Glomerular visceral epithelial cell (primary cell): ENCODE data around the gene AKAP11.
"Not testable (repeated sequence)": the region's sequence is repeated elsewhere in the genome, so short reads cannot be mapped to it uniquely, and the experiment has no call there.

Experiments used
- DNase-seq: peaks from one replicate; pipeline ENCODE4 v3.0.0-alpha.2; 2016; ENCODE audit errors: extremely low spot score

Gene AKAP11, protein sequence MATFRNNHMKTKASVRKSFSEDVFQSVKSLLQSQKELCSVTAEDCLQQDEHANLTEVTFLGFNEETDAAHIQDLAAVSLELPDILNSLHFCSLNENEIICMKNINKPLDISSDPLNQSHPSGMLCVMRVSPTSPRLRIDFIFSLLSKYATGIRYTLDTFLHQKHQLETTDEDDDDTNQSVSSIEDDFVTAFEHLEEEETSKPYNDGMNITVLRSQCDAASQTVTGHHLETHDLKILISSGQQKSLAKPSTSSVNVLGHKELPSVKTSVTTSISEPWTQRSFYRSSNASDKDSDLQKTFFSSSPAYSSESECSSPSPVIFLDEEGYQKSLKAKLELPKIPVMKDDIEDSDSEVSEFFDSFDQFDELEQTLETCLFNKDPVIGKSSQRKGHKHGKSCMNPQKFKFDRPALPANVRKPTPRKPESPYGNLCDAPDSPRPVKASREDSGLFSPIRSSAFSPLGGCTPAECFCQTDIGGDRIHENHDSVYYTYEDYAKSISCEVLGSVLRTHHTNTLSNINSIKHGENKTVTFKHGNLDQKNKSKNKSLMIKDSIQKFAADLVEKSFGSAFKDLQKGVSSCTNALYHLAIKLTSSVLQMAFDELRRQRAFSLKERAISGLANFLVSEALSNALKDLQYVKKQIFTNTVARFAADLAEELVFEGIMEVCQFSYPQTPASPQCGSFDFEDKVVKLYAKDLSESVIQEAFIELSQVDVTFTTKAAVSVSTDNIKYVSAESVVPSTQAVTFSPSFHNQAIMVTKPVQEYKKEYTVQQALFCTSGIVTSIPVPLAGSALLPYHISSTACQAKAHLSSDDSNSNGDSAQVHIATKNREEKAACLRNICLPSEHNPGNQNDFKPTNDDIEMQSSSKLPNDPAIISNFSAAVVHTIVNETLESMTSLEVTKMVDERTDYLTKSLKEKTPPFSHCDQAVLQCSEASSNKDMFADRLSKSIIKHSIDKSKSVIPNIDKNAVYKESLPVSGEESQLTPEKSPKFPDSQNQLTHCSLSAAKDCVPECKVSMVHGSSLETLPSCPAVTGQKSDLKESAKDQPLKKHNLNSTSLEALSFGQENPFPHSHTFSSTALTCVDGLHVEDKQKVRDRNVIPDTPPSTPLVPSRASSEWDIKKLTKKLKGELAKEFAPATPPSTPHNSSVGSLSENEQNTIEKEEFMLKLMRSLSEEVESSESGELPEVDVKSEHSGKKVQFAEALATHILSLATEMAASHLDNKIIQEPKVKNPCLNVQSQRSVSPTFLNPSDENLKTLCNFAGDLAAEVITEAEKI (N-terminal part only)

DNA sequence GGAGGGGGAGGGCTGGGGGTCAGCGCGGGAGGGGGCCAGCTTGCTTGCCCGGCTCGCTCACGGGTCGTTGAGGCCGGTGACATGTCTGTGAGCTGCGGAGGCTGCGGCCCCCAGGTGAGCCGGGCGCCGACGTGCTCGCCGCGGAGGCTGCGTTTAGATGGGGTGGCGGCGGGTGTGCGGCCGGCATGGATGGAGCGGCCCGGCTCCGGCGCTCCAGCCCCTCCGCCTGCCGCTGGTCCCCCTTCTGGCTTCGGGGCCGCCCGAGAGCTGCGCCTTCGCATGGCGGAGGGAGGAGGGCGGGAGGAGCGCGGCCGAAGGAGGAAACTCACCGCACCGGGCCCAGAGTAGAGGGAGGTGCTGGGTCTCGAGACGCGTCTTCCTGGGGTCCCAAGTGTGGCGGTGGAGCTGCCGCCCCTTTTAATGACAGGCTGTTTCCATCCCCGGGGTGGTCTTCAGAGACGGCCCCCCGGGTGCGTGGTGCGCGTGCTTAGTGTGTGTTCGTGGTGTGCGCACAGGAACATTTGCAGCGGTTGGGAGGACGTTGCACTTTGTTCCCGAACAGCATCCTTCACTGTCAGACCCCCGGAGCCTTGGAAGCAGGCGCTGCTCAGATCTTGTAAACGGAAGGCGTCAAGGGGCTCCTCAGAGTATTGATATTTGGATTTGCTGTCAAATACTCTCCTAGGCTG, at the start of gene AKAP11:
AKAP11 (plus strand) TSS at position 38 of the 689 bp plus-strand sequence. CDS start 14,197 bp downstream, outside the sequence.
- peak; percentile 59 for DNase-seq

DNA sequence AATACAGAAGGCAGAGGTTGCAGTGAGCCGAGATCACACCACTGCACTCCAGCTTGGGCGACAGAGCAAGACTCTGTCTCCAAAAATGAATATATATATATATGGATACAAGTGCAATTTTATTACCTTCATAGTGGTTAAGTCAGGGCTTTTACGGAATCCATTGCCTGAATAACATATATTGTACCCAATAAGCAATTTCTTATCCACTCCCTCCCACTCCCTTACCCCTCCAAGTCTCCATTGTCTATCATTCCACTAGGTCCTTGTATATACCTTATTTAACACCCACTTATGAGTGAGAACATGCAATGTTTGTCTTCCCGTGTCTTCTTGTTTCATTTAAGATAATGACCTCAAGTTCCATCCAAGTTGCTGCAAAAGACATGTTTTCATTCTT, 48.3 kb upstream of the AKAP11 start:
- DNase-seq: no peak

DNA sequence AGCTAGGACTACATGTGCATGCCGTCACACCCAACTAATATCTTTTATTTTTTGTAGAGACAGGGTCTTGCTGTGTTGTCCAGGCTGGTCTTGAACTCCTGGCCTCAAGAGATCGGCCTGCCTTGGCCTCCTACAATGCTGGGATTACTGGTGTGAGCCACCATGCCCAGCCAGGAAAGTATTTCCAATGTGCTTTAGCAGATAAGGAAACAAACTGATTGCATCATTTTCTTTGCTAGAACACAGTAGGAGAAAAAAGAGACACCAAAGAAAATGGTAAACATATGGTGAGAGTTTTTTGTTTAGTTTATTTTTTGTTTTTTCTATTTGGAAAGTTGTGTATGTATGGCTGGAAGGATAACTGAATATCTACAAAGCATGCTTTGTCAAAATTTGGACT, 46.9 kb upstream of the AKAP11 start:
- no peak for DNase-seq

DNA sequence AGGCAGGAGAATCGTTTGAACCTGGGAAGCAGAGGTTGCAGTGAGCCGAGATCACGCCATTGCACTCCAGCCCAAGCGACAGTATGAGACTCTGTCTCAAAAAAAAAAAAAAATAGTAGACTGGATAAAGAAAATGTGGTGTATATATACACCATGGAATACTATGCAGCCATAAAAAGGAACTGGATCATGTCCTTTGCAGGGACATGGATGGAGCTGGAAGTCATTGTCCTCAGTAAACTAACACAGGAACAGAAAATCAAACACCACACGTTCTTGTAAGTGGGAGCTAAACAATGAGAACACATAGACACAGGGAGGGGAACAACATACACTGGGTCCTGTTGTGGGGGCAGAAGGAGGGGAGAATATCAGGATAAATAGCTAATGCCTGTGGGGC, 45.2 kb upstream of the AKAP11 start:
- DNase-seq: not testable (repeated sequence)

DNA sequence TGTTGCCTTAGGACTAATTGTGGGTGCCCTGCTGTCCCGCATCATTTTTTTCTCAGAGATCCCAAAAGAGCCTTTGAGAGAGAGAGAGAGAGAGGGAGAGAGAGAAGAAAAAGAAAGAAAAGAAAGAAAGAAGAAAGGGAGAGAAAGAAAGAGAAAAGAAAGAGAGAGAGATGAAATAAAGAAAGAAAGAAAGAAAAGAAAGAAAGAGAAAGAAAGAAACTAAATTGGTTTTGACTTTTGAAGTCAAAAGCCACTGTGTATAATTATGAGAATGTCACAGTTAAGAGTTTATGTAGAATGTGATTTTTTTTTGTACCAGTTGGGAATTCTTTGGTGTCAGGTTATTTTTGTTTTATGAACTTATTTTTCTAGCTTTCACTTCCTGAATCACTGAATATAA, 43.4 kb upstream of the AKAP11 start:
- DNase-seq: no peak

DNA sequence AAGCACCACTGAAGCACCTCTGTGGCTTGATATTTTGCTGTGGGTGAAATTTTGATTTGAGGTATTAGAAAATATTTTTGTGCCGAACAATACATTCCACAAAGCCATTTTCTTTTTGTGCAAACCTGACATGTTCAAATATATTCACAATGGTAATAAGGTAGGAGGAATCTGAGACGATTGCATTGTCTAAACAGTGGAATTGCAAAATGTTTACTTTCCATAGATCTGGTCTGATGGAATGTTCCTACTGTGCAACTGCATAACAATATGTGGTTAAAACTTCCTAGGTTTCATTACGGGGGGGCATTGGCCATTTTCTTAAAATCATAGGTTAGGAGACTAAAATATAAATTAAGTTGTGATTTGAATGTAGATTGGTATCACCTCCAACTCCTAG, 42.7 kb upstream of the AKAP11 start:
- DNase-seq: no peak

DNA sequence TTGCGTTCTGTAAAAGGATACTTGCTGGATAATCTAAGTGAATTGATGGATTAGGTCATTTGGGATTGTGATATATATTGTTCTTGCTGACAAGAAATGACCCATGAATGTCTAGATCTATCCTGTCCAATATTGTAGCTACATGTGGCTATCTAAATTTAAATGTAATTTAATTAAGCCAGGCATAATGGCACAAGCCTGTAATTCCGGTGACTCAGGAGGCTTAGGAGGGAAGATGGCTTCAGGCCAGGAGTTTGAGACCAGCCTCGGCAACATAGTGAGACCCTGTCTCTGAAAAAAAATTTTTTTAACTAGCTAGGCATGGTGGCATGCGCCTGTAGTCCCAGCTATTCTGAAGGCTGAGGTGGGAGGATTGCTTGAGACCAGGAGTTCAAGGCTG, 39.3 kb upstream of the AKAP11 start:
- no peak for DNase-seq

DNA sequence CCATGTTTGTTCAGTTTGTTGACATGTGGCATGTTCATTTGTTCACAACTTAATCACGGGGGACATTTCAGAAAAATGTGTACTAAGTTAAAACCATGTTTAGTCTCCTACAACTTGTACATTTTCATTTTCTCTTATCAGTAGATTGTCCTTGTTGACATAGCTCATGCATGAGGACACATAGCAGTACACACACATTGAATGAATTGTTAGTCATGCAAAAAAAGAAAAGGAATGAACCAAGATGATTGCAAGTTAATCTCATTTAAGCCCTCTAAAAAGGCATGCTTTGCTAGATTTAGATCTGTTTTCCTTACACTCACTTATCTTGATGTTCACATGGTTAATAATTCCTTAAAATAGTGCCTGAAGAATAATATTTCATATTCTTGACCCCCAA, 38.2 kb upstream of the AKAP11 start:
- no peak for DNase-seq

DNA sequence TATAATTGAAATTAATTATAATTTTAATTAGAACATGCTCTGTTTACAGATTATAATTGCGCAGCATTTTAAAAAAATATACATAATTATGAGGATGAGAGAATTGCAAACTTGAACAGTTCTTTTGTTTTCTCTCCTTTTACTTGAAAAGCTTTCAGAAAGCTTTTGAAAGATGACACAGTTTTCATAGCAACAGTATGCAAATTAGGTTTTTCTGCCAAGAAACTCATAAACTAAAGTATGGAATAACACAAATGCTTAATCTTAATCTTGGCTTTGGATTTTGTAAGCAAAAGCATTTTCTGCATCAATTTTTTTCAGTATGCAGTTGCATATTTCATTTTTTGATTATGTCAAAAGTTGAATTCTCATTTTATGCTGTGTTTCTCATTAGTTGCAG, 32.8 kb upstream of the AKAP11 start:
- no peak for DNase-seq

DNA sequence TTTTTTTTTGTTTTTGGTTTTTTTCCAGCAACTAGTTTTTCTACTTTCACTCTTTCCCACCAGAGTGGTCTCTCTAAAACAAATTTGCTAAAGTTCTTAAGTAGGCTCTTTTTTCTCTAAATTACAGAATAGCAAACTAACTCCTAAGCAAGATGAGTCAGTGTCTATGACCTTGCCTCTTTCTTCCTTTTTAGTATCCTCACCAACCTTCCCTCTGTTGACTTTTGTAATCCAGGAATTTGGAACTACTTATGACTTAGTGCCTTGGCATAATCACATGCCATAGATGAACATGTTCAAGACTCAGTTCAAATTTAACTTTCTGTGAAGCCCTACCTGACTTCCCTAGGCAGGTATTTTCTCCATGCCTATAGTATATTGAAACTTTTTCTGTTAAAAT, 32.3 kb upstream of the AKAP11 start:
- DNase-seq: no peak

DNA sequence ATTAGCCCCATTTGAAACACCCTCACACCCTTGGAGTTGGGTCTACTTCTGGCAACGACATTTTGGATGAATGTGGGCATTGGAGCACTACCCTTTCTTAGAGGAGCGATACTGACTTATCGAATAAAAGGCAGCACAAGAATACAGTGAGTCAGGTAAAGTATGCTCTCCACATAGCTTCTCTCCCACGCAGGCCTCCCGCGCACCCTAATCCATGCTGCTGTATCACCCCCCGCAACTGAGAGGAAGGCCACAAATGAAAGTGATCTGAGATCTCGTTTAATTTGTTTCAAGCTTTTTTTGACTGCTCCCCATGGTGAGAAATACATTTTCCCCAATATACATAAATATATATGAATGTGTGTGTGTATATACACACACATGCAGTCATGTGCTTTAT, 25.4 kb upstream of the AKAP11 start:
- no peak for DNase-seq

DNA sequence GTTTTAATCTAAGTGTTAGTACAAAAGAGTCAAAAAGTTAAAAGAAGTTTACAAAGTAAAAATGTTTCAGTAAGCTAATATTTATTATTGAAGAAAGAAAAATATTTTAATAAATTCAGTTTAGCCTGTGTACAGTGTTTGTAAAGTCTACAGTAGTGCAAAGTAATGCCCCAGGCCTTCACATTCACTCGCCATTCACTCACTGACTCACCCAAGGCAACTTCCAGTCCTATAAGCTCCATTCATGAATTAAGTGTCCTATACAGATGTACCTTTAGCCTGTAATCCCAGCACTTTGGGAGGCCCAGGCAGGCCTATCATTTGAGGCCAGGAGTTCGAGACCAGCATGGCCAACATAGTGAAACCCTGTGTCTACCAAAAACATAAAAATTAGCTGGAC, 24.1 kb upstream of the AKAP11 start:
- no peak for DNase-seq

DNA sequence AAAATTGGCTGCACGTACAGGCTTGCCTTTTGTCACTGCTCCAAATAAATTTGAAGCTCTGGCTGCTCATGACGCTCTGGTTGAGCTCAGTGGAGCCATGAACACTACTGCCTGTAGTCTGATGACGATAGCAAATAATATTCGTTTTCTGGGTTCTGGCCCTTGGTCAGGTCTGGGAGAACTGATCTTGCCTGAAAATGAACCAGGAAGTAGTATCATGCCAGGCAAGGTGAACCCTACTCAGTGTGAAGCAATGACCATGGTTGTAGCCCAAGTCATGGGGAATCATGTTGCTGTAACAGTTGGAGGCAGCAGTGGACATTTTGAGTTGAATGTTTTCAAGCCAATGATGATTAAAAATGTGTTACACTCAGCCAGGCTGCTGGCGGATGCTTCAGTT, 16.1 kb upstream of the AKAP11 start:
- DNase-seq: no peak

DNA sequence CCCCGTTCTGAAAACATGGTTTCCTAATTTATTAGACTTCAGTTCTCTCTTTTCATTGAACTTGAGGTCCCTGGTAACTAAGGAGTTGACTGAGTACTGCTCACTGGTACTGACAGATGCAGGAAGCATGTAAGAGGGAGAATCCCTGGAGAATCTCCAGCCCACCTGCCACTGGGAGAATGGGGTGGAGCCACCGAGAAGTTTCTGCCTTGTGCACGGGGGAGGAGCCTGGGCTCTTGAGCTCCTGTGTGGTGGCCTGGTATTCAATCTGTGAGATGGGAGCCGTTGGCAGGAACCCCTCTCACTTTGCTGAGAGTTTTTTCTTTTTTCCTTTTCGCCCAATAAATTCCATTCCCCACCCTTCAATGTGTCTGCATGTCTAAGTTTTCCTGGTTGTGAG, 13.2 kb upstream of the AKAP11 start:
- no peak for DNase-seq

DNA sequence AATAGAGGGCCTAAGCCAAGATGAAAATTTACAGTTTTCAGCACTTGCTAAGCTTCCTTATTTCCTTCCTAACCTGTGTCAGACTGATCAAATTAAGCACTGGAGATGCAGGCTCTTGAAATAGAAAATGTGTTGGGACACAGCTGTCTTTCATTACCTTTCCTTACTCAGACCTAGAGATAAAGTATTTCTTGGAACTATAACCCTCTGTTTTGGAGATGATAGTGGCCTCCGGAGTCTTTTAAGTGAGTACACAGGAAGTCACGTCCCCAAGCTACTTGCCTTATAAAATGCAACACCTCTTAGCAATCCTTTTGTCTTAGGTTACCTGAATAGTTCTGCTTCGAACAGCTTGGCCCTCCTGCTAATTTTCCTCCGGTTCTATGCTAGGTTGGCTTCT, 12.4 kb upstream of the AKAP11 start:
- no peak for DNase-seq

DNA sequence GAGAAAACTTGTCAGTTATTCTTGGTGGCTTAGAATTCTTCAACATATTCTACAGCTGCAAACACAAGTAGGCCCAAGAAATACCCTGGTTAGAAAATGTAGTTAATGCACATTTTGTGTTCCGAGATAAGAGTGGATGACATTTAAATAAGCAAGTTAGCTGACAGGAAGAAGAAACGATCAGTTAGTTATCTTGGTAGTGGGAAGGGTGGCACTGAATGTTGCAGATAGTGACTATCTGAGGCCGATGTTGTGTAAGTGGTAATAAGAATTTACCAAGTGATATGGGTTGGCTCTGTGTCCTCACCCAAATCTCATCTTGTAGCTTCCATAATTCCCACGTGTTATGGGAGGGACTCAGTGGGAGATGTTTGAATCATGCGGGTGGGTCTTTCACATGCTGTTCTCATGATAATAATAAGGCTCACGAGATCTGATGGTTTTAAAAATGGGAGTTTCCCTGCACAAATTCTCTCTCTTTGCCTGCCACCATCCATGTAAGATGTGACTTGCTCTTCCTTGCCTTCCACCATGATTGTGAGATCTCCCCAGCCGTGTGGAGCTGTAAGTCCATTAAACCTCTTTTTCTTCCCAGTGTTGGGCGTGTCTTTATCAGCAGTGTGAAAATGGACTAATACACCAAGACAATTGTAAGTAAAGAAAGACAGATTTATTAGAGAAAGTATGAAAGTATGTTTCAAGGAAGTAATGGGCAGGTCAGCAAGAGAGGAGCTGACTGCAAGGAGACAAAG, 10.9 kb upstream of the AKAP11 start:
- DNase-seq: no peak

DNA sequence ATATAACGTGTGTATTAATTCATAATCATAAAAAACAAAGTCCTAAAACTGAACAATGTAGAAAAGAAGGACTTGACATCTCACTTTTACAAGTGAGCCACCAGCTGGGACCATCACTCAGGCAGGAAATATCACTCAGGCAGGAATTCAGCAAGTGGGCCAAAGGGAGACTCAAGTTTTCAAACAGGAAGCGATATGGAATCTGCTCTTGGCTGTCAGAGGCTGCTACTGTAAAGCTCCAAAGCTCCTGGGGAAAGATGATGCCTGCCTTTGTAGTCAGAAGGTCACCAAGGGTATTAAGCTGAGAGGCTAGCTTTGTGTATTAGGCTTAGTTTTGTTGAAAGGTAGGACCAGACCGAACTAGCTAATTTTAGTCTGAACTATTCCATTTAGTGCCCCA, 5.5 kb upstream of the AKAP11 start:
- no peak for DNase-seq

DNA sequence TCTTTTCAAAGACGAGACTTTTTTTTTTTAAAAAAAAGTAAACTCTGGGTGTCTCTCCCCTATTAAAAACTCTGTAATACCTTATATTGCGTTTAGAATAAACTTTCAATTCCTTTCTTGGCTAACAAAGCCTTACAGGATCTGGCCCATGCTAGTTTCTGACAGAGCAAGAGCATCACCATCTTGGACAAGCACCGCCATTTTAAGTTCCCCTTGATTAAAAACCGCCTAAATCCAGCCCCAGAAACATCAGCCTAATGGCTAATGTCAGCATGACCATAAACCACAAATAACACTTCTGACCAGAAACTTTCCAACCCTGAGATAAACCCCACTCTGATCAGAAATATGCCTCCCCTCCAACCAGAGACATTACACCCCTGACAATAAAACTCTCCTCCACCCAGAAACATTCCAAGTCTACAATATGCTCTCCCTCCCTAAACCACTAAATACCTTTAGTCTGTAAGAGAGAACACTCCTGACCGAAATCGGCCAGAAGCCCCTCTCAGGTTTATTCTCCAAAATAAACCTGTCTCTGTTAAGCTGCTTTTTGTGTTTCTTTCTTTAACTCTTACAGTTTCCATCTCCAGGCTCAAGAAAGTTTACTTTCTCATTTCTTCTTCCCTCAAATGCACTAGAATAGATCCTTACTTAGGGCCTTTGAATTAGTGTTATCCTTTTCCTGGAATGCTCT, 1.6 kb upstream of the AKAP11 start:
- no peak for DNase-seq

DNA sequence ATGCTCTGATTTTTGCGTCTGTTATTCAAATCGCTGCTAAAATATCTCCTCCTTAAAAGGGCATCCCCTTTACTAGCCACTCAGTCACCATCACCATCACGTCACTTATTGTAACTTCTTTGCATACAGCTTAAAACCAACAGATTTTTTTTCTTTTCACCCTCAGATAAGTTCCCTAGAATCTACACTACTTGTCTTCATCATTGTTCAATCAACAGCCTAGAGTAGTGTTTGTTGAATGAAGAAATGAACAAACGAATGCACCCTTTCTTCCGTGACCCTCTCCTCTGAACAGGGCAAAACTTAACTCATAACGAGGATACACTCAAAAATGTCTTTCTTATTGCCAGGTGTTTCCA, 1.1 kb upstream of the AKAP11 start:
- DNase-seq: no peak

DNA sequence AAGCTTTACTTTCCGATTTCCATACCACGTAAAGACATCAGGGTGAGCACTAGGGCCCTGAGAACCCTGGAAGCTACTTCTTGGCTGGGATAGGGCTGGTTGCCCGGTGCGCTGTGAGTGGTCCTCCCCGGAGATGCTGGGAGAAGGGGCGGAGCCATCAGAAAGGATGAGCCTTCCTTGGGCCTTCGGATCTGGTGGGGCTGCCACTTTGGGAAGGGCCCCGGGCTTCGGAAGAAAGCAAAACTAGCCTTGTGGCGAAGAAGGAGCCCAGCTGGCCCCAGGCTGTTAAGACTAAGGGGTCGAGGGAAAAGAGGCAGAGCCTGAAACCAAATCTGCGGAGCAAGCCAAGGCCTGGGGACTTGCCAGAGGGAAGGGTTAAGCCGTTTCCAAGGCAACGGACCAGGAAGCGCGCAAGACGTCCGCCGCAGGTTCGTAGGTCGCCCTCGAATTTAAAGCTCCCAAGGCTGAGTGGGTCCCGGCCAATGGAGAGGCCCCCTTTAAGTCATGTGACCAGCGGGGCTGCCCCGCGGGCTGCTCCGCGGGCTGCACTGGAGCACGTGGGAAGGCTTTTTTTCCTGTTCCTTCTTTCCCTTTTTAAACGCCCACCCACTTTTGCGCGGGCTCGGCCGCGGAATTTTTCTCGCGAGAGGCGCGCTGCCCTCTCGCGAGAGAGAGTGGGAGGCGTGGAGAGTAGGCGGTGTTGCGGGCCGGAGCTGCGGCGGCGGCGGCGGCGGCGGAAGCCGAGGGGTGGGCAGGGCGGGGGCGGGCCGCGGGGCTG, 426 bp upstream of the AKAP11 start:
- DNase-seq: peak; percentile 99
